NCI-H187 treated with DMSO at 0.1 percent for 48 hours (cell line): Measurements from ENCODE around the gene TMEM204.

Experiments
- DNase-seq: peaks from one replicate; lab custom pipeline; 2025; lab: John Stamatoyannopoulos, UW

Gene TMEM204

DNA sequence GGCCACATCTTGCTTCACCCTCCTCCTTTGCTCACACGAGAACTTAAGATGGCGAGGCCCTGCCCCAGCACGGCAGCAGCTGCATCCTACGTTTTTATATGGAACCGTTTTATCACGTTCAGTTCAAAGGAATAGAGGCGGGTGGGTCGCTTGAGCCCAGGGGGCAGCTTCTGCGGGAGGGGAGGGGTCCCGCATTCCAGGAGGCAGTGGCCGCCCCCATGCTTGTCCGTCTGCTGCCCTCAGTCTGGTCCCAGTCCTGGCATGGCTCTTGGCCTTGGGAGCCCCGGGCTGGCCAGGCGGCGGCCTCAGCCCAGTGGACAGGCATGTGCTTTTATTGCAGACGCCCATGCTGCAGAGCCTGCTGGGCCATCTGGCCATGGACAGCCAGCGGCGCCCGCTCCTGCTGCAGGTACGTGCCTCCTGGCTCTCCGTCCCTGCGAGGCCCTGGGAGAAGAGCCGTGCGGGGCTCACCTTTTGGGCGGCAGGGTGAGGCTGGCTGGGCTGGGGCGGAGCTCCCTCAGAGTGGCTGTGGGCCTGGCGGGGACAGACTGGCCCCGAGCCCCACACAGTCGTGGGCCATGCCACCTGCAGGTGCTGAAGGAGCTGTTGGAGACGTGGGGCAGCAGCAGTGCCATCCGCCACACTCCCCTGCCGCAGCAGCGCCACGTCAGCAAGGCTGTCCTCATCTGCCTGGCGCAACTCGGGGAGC lies 33.6 kb upstream of the TMEM204 start:
- no peak for DNase-seq

DNA sequence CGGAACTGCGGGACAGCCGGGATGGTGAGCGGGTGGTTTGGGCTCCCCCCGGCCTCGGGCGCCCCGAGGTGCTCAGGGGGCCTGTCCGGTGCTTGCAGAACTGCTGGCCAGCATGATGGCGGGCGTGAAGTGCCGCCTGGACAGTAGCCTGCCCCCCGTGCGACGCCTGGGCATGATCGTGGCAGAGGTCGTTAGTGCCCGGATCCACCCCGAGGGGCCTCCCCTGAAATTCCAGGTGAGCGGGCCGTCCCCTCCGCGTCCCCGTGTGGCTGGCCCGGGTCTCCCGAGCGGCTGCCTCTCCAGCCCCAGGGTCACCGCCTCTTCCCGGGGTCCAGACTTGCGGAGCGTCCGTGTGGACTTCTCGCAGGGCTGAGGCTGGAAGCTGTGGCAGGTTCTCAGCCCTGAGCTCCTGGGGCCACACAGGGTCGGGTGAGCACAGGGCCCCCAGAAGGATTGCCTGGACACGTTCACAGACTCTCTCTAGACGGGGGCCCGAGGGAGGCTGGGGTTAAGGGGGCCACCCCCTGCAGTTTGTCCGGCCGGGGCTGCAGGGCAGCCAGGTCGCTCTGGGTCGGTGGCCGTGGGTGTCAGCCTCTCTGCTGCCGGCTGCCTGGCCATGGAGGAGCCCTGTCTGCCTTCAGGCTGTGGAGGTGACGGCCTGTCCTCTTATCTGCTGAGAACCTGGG lies 32.9 kb upstream of the TMEM204 start:
- no peak for DNase-seq

DNA sequence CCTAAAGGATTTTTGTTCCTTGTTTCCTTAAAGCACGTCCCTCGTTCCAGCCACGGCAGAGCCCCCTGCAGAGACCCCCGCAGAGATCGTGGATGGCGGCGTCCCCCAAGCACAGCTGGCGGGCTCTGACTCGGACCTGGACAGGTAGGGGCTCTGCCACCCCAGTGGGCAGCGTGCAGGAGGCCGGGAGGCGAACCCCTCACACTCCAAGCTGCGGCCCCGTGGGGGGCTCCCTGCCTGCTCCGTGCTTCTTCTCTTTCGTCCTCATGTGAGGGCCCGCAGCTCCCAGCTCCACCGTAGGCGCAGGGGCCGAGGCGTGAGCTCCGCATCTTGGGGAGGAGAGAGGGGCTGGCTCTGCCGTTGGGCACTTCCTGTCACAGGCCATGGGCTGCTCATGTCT lies 31.8 kb upstream of the TMEM204 start:
- DNase-seq: no peak

DNA sequence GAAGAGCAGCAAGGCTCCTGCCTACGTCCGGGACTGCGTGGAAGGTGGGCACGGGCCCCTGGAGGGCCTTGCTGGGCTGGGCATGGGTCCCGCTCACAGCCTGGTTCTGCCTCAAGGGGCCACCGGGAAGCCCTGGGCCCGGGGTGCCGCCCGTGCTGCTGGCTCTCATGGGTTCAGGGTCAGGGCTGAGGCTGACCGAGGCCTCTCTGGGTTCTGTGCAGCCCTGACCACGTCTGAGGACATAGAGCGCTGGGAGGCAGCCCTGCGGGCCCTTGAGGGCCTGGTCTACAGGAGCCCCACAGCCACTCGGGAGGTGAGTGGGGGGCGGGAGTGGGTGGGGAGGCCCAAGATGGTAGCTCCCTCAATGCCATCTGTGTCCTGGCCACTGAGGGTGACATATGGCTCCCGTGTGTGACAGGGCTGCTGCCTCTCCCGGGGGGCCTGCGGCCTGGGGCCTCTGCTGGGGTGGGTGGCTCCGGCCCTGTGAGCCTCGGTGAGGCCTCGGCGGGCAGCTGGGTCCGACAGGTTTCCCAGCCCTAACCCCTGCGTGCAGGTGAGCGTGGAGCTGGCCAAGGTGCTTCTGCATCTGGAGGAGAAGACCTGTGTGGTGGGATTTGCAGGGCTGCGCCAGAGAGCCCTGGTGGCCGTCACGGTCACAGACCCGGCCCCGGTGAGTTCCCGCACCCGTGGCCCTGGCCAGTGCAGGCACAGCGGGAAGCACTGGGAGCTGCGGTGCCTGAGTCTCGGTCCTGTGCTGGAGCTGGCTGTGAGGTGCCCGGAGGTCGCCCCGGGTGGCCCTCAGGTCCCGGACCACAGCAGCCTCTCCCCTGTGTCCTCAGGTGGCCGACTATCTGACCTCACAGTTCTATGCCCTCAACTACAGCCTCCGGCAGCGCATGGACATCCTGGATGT lies 31.1 kb upstream of the TMEM204 start:
- DNase-seq: no peak

DNA sequence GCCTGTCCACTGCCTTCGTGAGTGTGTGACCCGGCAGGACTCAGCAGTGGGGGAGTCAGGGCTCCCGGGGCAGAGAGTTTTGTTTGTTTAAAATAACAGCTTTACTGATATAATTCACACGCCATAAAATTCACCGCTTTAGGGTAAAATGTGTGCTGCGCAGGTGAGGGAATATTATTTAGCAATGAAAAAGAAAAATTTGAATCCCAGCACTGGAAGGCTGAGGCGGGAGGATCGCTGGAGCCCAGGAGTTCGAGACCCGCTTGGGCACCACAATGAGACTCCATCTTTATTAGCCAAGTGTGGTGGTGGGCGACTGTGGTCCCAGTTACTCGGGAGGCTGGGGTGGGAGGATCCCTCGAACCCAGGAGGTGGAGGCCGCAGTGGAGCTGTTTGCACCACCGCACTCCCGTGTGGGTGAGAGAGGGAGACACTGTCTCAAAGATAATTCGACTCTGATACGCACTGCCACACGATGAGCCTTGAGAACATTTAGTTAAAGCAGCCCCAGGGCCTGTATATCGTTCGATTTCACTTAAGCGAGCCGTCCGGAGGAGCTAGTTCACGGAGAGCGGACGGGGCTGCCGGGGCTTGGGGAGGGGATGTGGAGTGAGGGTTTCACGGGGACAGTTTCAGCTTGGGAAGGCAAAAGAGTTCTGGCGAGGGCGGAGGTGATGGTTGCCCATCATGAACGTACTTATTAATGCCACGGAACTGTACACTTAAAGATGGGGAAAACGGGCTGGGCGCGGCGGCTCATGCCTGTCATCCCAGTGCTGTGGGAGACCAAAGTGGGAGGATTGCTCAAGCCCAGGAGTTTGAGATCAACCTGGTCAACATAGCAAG lies 30.1 kb upstream of the TMEM204 start:
- DNase-seq: no peak

DNA sequence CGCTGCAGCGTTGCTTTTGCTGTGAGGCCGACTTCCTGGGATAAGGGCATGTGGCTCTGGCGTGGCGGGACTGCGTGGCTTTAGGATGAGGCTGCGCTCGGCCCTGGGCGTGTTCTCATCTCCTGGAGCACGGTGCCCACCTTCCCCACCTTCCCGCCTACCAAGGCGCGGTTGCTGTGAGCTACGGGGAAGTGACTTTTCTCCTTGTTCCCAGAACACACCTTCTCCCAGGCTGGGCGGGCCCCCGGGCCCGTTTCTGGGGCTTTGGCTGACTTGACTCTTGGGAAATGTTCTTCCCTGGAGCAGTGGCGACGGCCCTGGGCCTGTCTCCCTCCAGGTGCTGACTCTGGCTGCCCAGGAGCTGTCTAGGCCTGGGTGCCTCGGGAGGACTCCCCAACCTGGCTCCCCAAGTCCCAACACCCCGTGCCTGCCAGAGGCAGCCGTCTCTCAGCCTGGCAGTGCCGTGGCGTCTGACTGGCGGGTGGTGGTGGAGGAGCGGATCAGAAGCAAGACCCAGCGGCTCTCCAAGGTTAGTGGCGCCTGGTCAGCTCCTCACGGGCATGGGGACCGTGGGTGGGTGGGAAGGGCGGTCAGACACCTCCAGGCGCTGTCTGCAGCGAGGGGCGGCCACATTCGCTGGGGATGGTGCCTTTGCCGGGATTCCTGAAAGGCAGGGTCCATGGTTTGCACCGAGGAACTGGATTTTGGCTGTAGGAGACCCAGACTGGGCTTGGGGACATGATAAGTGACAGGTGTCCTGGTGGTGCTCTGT lies 28.2 kb upstream of the TMEM204 start:
- no peak for DNase-seq

DNA sequence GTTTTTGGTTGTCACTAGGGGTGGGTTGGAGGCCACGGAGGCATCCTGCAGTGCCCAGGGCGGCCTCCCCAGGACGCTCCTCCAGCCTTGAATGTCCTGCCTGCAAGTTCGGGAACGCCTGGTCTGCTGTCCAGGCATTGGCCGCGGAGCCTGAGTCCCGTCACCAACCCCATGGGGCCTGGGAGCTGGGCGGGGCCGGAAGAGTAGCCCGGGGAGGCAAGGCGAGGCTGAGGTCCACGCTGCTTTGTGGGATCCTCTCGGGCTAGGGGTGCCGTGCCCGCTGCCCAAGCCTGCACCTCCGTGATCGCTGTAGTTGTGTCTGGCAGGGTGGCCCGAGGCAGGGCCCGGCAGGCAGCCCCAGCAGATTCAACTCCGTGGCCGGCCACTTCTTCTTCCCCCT lies 27.6 kb upstream of the TMEM204 start:
- no peak for DNase-seq

DNA sequence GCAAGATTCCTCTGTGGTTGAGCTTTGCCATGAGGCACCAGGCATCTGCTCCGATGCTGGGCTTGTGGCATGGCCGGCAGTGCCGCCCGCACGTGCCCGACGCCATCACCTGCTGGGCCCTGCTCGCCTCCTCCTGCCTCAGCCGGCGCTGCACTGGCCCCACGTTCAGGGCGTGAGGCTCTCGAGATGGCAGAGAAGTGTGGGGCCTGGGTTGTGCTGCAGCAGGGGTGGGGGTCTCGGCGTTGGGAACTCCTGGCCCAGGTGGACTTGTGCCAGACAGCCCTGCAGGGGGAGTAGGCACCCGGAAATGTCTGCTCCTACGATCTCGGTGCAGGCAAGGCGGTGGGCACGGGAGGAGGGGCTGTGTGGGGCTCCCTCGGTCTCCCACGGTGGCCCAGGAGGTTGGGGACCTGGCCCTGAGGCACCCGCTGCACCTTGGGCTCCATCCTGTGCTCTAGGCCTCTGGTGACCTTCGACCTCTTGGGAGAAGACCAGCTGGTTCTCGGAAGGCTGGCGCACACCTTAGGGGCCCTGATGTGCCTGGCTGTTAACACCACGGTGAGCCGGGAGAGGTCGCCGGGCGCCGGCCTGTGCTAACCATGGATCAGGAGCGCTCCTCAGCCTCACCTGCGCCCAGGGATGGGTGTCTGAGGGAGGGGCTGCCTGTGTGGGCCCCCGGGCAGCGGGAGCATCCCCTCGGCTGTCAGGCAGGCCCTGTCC lies 26.8 kb upstream of the TMEM204 start:
- DNase-seq: no peak

DNA sequence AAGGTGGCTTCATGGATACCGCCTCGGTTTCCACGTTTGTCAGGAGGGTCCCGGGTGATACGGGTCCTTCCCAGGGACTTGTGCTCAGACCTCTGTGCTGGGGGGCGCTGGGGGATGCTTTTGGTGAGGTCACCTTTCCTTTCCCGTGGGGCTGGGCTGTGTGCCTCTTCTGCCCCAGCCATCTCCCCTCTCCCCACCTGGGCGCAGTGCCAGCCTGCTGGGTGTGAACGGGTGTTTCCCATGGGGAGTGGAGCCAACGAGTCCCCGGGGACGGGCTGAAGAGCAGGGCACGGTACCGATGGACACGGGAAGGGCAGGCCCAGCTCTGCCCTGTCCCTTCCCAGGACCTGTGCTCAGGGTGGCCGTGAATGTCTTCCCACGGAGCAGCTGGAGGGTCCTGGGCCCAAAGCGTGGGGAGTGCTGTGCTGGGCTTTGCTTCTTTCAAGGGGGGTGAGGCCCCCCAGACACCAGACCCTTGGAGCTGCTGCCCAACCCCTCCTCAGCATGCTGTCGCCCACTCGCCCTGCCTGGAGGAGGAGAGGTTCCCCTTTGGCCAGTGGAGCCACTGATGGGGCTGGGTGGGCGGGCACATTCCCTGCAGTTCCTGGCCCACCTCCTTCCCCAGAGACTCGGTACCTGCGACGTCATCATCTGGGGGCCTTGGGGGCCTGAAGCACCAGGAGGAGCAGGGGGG lies 24.8 kb upstream of the TMEM204 start:
- no peak for DNase-seq

DNA sequence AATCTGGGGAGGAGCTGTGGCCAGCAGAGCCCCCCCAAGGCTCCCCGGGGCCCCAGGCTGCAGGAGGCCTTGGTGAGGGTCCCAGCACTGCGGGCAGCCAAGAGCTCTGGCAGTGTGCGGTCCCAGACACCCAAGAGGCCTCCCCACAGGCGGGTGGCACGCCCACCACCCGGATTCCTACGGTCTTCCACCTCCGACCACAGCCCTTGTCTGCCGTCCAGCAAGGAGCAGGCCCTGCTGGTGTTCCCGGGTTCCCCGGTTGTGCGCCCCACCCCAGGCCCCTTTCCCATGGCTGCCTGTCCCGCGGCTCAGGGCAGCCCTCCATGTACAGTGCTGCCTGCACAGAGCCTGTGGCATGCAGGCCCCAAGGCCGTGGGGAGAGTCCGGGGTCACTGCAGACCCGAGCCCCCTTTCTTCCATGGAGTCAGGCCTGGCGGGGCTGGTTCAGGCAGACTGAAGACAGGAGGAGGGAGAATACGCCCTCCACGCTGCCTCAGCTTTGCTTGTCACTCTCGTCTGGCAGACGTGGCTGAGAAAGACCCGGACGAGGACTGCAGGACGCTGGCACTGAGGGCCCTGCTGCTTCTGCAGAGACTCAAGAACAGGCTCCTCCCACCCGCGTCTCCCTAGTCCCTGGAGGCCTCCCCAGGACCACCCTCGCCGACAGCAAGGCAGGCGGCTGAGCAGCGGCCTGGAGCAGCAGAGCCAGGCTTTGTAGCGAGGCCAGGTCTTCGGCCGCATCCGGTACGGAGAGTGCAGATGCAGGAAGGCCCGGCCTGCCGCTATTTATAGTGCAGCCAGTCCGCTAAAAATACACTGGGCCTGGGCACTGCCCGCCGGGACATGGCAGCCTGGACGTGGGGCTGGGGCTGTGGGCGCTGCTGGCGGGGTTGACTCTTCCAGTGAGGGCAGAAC lies 23.9 kb upstream of the TMEM204 start:
- no peak for DNase-seq

DNA sequence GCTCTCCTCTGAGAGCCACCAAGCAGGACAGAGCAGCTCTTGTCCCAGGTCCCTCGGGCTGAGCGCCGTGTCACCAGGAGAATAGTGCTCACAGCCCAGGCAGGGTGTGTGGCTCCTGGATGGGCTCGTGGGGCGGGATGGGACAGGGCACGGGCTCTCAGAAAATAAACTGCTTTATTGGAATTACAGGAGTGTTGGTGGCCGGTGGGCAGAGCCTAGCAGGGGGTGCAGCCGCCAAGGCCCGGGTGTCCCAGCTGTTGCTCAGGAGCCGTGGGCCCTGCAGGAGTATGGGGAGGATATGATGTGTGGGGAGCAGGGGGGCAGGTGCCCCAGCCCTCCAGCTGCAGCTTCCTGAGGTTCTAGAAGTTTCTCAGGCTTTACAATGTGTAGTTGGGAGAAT lies 23.2 kb upstream of the TMEM204 start:
- DNase-seq: no peak

DNA sequence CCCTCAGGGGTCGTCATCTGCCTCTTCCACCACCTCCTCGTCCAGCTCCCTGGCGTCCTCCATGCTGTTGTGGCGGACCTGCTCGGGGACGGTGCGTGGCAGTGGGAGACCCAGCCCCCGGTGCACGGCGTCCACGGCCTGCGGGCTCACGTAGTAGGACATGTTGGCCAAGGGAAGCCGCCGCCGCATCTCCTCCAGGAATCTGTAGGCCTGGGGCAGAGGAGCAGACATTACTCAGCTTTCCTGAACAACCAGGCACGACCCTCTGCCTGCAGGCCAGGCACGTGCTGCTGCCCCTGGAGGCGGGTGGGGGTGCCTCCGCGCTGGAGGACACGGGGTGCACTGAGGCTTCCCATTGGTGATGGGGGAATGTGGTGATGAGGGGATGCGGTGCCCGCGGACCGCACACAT lies 22.5 kb upstream of the TMEM204 start:
- DNase-seq: no peak

DNA sequence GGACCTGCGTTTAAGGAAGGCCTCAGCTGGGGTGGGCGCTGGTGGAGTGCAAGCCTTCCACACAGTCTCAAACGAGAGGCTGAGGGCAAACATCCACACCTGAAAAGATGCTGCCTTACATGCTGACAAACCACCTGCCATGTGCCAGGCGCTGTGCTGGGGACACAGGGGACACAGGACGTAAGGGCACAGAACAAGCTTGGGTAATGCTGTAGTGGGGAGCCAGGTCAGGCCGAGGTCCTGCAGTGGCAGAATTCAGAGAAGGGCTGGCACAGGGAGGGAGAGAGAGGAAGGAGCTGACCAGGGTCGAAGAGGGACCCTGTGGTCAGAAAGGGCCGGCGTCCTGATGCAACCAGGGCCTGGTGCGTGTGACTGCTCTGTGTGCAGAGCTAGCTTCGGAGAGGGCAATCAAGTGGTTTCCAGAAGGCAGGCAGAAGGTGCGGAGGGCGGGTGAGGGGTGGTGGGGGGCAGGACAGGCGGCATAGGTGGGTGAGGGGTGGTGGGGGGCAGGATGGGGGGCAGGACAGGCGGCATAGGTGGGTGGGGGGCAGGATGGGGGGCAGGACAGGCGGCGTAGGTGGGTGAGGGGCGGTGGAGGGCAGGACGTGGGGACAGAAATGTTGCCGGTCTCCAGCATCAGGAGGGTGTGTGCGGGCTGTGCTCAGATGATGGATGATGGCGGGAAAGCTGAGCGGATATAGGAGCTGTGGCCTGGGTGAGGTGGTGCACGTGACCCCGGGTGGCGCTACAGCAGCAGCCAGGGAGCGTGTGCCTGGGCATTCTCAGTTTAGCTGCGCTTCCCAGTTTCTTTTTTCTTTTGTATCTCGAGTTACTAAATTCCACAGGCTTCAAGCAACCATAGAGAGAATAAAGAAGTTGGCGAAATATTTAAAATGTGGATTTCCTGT lies 21.6 kb upstream of the TMEM204 start:
- DNase-seq: no peak

DNA sequence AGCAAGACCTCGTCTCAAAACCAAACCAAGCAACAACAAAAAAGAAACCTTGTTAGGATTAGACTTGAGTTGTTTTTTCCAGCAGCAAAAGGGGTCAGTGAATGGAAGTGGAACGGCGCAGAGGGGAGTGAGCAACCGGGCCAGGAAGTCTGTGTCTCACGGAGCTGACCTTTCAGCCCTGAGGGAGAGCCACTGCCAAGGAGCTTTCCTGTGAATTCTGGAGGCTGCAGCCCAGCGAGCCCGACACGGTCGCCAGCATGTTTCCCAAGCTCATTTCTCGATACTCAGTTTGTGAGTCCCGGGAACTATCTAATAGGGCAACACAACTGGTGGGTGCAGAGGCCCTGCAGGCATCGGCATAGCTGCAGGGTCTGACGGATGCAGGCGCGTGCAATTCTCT lies 20.7 kb upstream of the TMEM204 start:
- no peak for DNase-seq

DNA sequence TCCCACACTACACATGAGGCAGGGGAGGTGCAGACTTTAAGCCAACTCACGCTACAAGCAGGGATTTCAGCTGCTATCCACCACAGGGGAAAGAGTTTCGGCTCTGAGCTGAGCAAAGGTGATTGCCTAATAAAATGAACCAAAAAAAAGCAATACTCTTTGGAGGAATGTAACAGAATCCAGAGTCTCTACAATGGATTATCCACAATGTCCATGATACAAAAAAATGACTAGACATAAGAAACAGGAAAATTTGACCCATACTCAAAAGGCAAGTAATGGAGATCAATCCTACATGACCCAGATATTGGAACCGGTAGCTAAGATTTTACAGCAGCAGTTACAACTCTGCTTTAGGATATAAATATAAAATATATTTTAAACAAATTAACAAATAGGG lies 19.0 kb upstream of the TMEM204 start:
- no peak for DNase-seq

DNA sequence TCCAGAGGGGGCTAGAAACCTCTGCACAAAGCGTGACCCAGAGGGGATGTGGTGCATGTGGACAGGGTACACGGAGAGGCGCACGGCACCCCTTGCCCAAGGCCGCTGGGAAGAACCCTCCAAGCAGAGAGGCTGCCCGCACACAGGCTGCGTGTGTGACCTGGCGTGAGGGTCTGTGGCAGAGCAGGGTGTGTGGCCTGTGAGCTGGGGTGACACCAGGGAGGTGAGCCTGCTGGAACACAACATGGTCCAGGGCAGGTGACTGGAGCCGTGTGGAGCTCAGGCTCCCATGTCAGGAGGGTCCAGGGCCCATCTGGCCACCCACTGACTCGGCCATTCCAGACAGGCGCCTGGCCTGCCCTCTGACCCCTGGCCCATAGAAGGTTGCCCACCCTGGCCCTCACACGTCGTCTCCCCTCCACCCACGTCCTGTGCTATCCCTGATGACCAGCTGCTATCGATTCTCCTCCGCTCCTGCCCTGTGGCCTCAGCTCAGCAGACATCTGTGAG lies 14.8 kb upstream of the TMEM204 start:
- DNase-seq: no peak

DNA sequence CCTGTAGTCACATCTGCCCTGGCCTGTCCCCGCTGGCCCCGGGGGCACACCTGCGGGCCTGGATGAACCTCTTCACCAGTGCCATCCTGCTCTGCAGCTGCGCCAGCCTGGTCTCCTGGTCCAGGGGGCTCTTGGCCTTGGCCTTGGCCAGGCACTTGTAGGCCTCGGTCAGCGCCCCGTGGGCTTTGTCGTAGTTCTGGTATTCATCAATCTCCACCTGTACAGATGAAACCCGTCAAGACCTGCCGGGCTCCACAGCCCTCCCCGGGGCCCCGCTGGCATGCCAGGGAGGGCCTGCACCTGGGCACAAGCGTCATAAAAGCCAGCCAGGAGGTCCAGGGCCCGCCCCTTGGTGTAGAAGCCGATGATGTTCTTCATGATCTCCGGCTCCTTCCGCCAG lies 13.6 kb upstream of the TMEM204 start:
- no peak for DNase-seq

DNA sequence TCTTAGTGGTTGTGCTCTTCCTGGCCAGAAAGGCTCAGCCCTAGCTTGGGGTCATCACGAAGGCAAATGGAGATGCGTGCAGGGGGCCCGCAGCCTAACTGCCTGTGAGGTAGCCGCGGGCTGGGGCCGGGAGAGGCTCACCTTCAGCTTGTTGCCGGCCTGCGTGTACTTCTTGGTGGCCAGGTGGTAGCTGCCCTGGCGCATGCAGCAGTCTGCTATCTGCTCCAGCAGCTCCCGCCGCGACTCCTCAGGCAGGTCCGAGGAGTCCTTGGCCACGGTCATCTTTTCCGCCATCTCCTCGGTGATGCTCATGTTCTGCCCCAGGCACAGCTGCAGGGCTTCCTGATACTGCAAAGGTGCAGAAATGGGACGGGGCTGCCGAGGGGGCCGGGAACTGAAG lies 13.0 kb upstream of the TMEM204 start:
- no peak for DNase-seq
